ENCODE data around the gene ATP6V0C.

- TF ChIP-seq, protein P1, sequence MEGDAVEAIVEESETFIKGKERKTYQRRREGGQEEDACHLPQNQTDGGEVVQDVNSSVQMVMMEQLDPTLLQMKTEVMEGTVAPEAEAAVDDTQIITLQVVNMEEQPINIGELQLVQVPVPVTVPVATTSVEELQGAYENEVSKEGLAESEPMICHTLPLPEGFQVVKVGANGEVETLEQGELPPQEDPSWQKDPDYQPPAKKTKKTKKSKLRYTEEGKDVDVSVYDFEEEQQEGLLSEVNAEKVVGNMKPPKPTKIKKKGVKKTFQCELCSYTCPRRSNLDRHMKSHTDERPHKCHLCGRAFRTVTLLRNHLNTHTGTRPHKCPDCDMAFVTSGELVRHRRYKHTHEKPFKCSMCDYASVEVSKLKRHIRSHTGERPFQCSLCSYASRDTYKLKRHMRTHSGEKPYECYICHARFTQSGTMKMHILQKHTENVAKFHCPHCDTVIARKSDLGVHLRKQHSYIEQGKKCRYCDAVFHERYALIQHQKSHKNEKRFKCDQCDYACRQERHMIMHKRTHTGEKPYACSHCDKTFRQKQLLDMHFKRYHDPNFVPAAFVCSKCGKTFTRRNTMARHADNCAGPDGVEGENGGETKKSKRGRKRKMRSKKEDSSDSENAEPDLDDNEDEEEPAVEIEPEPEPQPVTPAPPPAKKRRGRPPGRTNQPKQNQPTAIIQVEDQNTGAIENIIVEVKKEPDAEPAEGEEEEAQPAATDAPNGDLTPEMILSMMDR (IDR thresholded peaks at IDR 0.05; ENCODE audit: low read depth, low read length, poor library complexity, severe bottlenecking) = no peak
- no peak for TF ChIP-seq EZH2phosphoT487 (IDR thresholded peaks at IDR 0.05; ENCODE audit: borderline replicate concordance, low read length)
These were observed 38.8 kb upstream of the ATP6V0C start, which contains the start of gene TBC1D24 for GRCh38 chr16:2474877-2475412.

Data from DOHH2 (cell line).